Chondrocyte (in vitro differentiated cells): ENCODE data around the gene MBNL1. TPM values are rescaled to one million over a fixed set of nuclear protein-coding genes. Genes with fewer than 3 reads are reported as not detected.

ENCODE experiments used
- DNase-seq: peaks from one replicate; pipeline ENCODE4 v3.0.0; 2021; ENCODE audit warnings: mixed read lengths, low spot score
- H3K27ac Mint-ChIP-seq: one replicate; pipeline ENCODE4 v1.8.0; 2021; ENCODE audit warnings: mild to moderate bottlenecking, moderate library complexity, mixed read lengths; ENCODE audit not compliant: unreplicated experiment
- H3K27me3 Mint-ChIP-seq: 2 replicates; pipeline ENCODE4 v1.8.0; 2021; ENCODE audit warnings: low read depth, mixed read lengths
- H3K36me3 Mint-ChIP-seq: 2 replicates; pipeline ENCODE4 v1.8.0; 2021; ENCODE audit warnings: low read depth, mixed read lengths
- H3K4me1 Mint-ChIP-seq: 2 replicates; pipeline ENCODE4 v1.8.0; 2021; ENCODE audit warnings: low read depth, mild to moderate bottlenecking, mixed read lengths
- H3K4me3 Mint-ChIP-seq: one replicate; pipeline ENCODE4 v1.8.0; 2021; ENCODE audit warnings: mild to moderate bottlenecking, moderate library complexity, mixed read lengths; ENCODE audit not compliant: unreplicated experiment
- H3K9me3 Mint-ChIP-seq: 2 replicates; pipeline ENCODE4 v1.8.0; 2021; ENCODE audit warnings: low read depth, mixed read lengths
- total RNA-seq: library from RNA; stranded (reverse); gene quantifications from 3 replicates; pipeline ENCODE4 v1.2.1, GENCODE V29; 2021
- TF ChIP-seq, protein P1 (sequence below): fragments of 200-600 bp; sonication (generic); IDR thresholded peaks from 2 replicates; pipeline ENCODE4 v1.5.0; 2021; ENCODE audit warnings: antibody characterized with exemption, mild to moderate bottlenecking, moderate library complexity

MBNL1 gene
- total RNA-seq, 1 donor from 2014 or later = 166 TPM

DNA sequence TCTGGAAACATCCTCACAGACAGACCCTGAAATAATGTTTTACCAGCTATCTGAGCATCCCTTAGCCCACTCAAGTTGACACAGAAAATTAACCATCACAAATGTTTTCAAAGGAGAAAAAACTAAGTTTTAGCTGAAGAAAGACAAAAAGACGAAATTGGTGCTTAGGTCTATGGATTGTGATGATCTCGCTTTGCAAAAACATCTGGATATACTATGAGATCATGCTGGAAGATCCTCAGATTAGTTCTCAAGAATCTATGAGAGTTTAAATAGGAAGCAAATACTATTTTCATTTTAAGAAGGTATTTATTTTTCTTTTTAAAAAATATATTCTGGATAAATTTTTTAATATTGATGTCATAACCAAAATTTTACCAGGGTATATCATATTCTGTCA, 42.6 kb upstream of the MBNL1 start:
- no peak overlapping the region for H3K27ac Mint-ChIP-seq
- no peaks in the 10 kb centered on the region for H3K36me3 Mint-ChIP-seq
- H3K27me3 Mint-ChIP-seq = no peaks in the 10 kb centered on the region
- no peaks in the 10 kb centered on the region for H3K9me3 Mint-ChIP-seq
- no peak for DNase-seq
- H3K4me3 Mint-ChIP-seq = no peak overlapping the region
- peaks cover 32% of the 10 kb centered on the region for H3K4me1 Mint-ChIP-seq
- TF ChIP-seq, protein P1, sequence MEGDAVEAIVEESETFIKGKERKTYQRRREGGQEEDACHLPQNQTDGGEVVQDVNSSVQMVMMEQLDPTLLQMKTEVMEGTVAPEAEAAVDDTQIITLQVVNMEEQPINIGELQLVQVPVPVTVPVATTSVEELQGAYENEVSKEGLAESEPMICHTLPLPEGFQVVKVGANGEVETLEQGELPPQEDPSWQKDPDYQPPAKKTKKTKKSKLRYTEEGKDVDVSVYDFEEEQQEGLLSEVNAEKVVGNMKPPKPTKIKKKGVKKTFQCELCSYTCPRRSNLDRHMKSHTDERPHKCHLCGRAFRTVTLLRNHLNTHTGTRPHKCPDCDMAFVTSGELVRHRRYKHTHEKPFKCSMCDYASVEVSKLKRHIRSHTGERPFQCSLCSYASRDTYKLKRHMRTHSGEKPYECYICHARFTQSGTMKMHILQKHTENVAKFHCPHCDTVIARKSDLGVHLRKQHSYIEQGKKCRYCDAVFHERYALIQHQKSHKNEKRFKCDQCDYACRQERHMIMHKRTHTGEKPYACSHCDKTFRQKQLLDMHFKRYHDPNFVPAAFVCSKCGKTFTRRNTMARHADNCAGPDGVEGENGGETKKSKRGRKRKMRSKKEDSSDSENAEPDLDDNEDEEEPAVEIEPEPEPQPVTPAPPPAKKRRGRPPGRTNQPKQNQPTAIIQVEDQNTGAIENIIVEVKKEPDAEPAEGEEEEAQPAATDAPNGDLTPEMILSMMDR = no peak

DNA sequence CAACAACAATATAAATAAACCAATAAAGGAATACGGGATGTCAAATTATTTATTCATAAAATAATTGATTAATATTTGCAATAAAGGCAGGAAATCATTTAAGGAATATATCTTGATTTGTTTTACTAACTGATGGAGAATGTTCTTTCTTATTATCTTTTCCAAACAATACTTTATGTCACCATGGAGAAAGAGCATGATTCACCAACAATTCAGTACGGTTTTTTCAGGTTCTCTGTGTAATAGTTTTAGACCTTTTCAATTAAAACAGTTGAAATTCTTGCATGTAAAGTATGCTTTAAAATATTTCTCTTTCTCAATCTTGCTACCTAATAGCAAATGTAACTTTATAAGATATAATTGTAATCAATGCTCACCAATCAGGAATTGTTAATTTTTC, 41.7 kb upstream of the MBNL1 start:
- DNase-seq = no peak
- Mint-ChIP-seq H3K4me1 (peaks cover 24% of the 10 kb centered on the region), H3K36me3 (no peaks in the 10 kb centered on the region), H3K27ac (no peak overlapping the region), H3K27me3 (no peaks in the 10 kb centered on the region), H3K9me3 (no peaks in the 10 kb centered on the region), H3K4me3 (no peak overlapping the region)
- TF ChIP-seq, protein P1 = no peak

DNA sequence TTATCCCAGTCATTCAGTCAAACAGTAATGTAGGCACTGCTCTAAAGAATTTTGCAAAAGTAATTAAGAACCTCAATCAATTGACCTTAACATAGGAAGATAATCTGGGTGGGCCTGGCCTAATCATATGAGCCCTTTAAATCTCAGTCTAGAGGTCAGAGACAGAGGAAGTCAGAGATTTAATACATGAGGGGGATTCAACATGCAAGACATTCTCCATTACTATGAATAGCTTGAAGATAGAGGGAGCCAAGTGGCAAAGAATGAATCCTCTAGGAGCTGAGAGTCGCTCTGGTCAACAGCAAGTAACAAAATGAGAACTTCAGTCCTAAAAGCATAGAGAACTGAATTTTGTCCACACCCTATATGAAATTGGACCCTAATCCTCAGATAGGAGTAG, 39.0 kb upstream of the MBNL1 start:
- Mint-ChIP-seq H3K36me3 (no peaks in the 10 kb centered on the region), H3K9me3 (no peaks in the 10 kb centered on the region), H3K27me3 (no peaks in the 10 kb centered on the region), H3K27ac (no peak overlapping the region), H3K4me3 (no peak overlapping the region), H3K4me1 (peaks cover 14% of the 10 kb centered on the region)
- TF ChIP-seq, protein P1 = no peak
- DNase-seq = no peak

DNA sequence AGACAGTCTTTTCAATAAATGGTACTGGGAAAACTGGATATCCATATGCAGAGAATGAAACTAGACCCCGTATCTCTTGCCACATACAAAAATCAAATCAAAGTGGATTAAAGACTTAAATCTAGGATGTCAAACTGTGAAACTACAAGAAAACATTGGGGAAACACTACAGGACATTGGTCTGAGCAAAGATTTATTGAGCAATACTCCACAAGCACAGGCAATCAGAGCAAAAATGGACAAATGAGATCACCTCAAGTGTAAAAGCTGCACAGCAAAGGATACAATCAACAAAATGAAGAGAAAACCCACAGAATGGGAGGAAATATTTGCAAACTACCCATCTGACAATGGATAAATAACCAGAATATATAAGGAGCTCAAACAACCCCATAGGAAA, 38.4 kb upstream of the MBNL1 start:
- TF ChIP-seq, protein P1 = no peak
- peaks cover 3% of the 10 kb centered on the region for H3K9me3 Mint-ChIP-seq
- H3K4me3 Mint-ChIP-seq = no peak overlapping the region
- H3K4me1 Mint-ChIP-seq = peaks cover 15% of the 10 kb centered on the region
- no peaks in the 10 kb centered on the region for H3K36me3 Mint-ChIP-seq
- DNase-seq = no peak
- H3K27me3 Mint-ChIP-seq = no peaks in the 10 kb centered on the region
- no peak overlapping the region for H3K27ac Mint-ChIP-seq

DNA sequence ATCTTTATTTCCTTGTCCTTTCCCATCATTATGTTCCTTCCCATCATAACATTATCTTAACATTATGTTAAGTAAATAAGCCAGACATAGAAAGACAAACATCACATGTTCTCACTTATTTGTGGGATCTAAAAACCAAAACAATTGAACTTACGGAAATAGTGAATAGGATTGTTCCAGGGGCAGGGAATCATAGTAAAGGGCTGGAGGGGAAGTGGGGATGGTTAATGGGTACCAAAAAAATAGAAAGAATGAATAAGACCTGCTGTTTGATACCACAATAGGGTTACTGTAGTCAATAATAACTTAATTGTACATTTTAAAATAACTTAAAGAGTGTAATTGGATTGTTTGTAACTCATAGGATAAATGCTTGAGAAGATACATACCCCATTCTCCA, 36.7 kb upstream of the MBNL1 start:
- H3K4me3 Mint-ChIP-seq = no peak overlapping the region
- DNase-seq = no peak
- H3K9me3 Mint-ChIP-seq = peaks cover 3% of the 10 kb centered on the region
- H3K27me3 Mint-ChIP-seq = no peaks in the 10 kb centered on the region
- no peaks in the 10 kb centered on the region for H3K36me3 Mint-ChIP-seq
- TF ChIP-seq, protein P1 = no peak
- no peak overlapping the region for H3K27ac Mint-ChIP-seq
- peaks cover 18% of the 10 kb centered on the region for H3K4me1 Mint-ChIP-seq
